ENCODE measurements around the gene RARG. TPM values are rescaled to one million over a fixed set of nuclear protein-coding genes. Genes with fewer than 3 reads are reported as not detected.

Gene RARG
- total RNA-seq, 1 donor from 2014 or later: 10.1 TPM

DNA sequence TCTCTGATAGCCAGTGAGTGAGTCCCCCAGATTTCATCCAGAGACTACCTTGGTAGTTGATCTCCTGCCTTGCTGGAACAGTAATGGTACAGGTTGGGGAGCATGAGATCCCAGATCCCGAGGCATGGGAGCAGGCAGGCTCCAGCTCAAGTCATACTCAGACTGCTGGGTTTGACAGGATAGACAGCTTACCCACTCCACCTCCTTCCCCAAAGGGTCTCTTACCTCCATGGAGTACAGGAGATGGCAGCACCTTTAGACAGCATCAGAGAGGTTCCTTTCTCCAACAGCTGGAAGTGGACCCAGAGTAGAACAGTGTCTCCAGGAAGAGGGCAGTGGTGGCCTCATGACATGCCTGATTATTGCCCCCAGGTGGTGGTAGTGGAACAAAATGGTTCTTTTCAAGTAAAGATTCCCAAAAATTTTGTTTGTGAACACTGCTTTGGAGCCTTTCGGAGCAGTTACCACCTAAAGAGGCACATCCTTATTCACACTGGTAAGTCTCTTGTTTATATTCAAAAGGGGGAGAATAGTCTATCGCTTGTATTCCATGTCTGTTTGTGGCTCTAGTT lies 46.3 kb downstream of the RARG start:
- H2AFZ ChIP-seq (ENCODE audit: low read depth, low read length): no peak overlapping the region
- Mint-ChIP-seq H3K4me3 (ENCODE audit: unreplicated experiment) (no peak overlapping the region), H3K27me3 (ENCODE audit: low read depth, unreplicated experiment) (no peaks in the 10 kb centered on the region), H3K9me3 (ENCODE audit: unreplicated experiment) (no peaks in the 10 kb centered on the region), H3K36me3 (ENCODE audit: low read depth, unreplicated experiment) (peaks cover 39% of the 10 kb centered on the region), H3K4me1 (ENCODE audit: low read depth, unreplicated experiment) (peaks cover 18% of the 10 kb centered on the region), H3K27ac (ENCODE audit: unreplicated experiment) (peak overlapping the region; percentile 5)
- H3K4me3 ChIP-seq (ENCODE audit: insufficient read depth, low read depth, low read length): no peak overlapping the region
- TF ChIP-seq EZH2 (IDR thresholded peaks at IDR 0.05; ENCODE audit: insufficient read depth, low read length): no peak
- TF ChIP-seq, protein P1, sequence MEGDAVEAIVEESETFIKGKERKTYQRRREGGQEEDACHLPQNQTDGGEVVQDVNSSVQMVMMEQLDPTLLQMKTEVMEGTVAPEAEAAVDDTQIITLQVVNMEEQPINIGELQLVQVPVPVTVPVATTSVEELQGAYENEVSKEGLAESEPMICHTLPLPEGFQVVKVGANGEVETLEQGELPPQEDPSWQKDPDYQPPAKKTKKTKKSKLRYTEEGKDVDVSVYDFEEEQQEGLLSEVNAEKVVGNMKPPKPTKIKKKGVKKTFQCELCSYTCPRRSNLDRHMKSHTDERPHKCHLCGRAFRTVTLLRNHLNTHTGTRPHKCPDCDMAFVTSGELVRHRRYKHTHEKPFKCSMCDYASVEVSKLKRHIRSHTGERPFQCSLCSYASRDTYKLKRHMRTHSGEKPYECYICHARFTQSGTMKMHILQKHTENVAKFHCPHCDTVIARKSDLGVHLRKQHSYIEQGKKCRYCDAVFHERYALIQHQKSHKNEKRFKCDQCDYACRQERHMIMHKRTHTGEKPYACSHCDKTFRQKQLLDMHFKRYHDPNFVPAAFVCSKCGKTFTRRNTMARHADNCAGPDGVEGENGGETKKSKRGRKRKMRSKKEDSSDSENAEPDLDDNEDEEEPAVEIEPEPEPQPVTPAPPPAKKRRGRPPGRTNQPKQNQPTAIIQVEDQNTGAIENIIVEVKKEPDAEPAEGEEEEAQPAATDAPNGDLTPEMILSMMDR (IDR thresholded peaks at IDR 0.05; ENCODE audit: insufficient read depth, low read depth, low read length): no peak
- H3K36me3 ChIP-seq (ENCODE audit: insufficient read depth, low read length): peaks cover 44% of the 10 kb centered on the region
- no peak overlapping the region for H3K4me2 ChIP-seq (ENCODE audit: low read length)
- FAIRE-seq: no peak
- H3K4me1 ChIP-seq (ENCODE audit: insufficient read depth, low read length): peaks cover 23% of the 10 kb centered on the region
- H4K20me1 ChIP-seq (ENCODE audit: insufficient read depth, low read length): peaks cover 45% of the 10 kb centered on the region
- peaks cover 37% of the 10 kb centered on the region for H3K79me2 ChIP-seq (ENCODE audit: insufficient read depth, low read length)
- H3K9me3 ChIP-seq (ENCODE audit: insufficient read depth, low read depth, low read length): no peaks in the 10 kb centered on the region
- H3K27ac ChIP-seq (ENCODE audit: low read depth, low read length): no peak overlapping the region
- no peaks in the 10 kb centered on the region for H3K27me3 ChIP-seq (ENCODE audit: insufficient read depth, low read length)
- DNase-seq (ENCODE audit: low read depth): no peak
- H3K9ac ChIP-seq (ENCODE audit: low read length): no peak overlapping the region

DNA sequence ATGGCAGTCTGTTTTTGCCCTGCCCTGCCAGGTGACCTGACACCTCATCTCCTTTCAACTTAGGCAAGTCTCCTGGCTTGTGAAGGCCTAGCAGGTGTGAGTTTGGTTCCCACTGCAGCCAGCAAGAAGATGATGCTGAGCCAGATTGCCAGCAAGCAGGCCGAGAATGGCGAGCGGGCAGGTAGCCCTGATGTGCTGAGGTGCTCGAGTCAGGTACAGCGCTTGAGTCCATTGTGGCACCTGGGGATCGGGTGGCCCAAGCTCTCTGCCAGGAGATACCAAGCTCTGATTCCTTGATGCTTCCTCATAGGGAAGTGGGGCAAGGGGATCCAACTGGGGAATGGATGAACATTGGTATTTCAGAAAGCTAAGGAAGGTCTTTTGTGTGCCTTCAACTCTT lies 47.2 kb downstream of the RARG start:
- FAIRE-seq (no peak), DNase-seq (ENCODE audit: low read depth) (no peak)
- no peak overlapping the region for H3K9ac ChIP-seq (ENCODE audit: low read length)
- H3K79me2 ChIP-seq (ENCODE audit: insufficient read depth, low read length): peaks cover 37% of the 10 kb centered on the region
- Mint-ChIP-seq H3K4me1 (ENCODE audit: low read depth, unreplicated experiment) (peaks cover 17% of the 10 kb centered on the region), H3K9me3 (ENCODE audit: unreplicated experiment) (no peaks in the 10 kb centered on the region), H3K4me3 (ENCODE audit: unreplicated experiment) (no peak overlapping the region), H3K27ac (ENCODE audit: unreplicated experiment) (no peak overlapping the region), H3K27me3 (ENCODE audit: low read depth, unreplicated experiment) (no peaks in the 10 kb centered on the region), H3K36me3 (ENCODE audit: low read depth, unreplicated experiment) (peaks cover 39% of the 10 kb centered on the region)
- H3K36me3 ChIP-seq (ENCODE audit: insufficient read depth, low read length): peaks cover 44% of the 10 kb centered on the region
- H3K4me3 ChIP-seq (ENCODE audit: insufficient read depth, low read depth, low read length): no peak overlapping the region
- H3K4me2 ChIP-seq (ENCODE audit: low read length): no peak overlapping the region
- no peak overlapping the region for H2AFZ ChIP-seq (ENCODE audit: low read depth, low read length)
- H3K9me3 ChIP-seq (ENCODE audit: insufficient read depth, low read depth, low read length): no peaks in the 10 kb centered on the region
- H3K4me1 ChIP-seq (ENCODE audit: insufficient read depth, low read length): peaks cover 26% of the 10 kb centered on the region
- no peaks in the 10 kb centered on the region for H3K27me3 ChIP-seq (ENCODE audit: insufficient read depth, low read length)
- TF ChIP-seq, protein P1 (IDR thresholded peaks at IDR 0.05; ENCODE audit: insufficient read depth, low read depth, low read length): no peak
- no peak for TF ChIP-seq EZH2 (IDR thresholded peaks at IDR 0.05; ENCODE audit: insufficient read depth, low read length)
- H4K20me1 ChIP-seq (ENCODE audit: insufficient read depth, low read length): peaks cover 45% of the 10 kb centered on the region
- H3K27ac ChIP-seq (ENCODE audit: low read depth, low read length): no peak overlapping the region

DNA sequence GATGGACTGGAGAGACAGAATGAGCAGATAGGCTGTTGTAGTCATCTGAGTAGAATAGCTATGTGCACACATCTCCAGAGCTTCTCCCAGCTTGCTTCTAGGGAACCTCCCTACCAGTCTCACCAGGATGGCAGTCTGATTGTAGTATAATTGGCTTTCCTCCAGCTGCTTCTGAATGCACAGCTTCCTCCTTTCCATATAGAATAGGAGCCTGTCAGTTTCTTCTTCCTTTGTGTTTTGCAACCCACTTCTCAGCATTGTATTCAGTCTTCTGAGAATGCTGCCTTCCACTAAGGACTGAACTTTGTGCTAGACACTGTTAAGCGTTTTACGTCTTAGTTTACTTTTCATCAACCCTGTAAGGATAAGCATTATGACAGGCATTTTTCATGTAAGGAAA lies 49.1 kb downstream of the RARG start:
- H3K27ac Mint-ChIP-seq (ENCODE audit: unreplicated experiment): no peak overlapping the region
- no peak for FAIRE-seq
- peaks cover 18% of the 10 kb centered on the region for H3K4me1 Mint-ChIP-seq (ENCODE audit: low read depth, unreplicated experiment)
- Histone ChIP-seq H3K27ac (ENCODE audit: low read depth, low read length) (no peak overlapping the region), H3K36me3 (ENCODE audit: insufficient read depth, low read length) (peaks cover 41% of the 10 kb centered on the region), H3K9ac (ENCODE audit: low read length) (no peak overlapping the region), H3K4me1 (ENCODE audit: insufficient read depth, low read length) (peaks cover 30% of the 10 kb centered on the region), H4K20me1 (ENCODE audit: insufficient read depth, low read length) (peaks cover 45% of the 10 kb centered on the region), H3K4me2 (ENCODE audit: low read length) (peak overlapping the region; percentile 96), H3K9me3 (ENCODE audit: insufficient read depth, low read depth, low read length) (no peaks in the 10 kb centered on the region), H2AFZ (ENCODE audit: low read depth, low read length) (no peak overlapping the region), H3K79me2 (ENCODE audit: insufficient read depth, low read length) (peaks cover 40% of the 10 kb centered on the region), H3K4me3 (ENCODE audit: insufficient read depth, low read depth, low read length) (no peak overlapping the region), H3K27me3 (ENCODE audit: insufficient read depth, low read length) (no peaks in the 10 kb centered on the region)
- H3K4me3 Mint-ChIP-seq (ENCODE audit: unreplicated experiment): peak overlapping the region; percentile 95
- no peaks in the 10 kb centered on the region for H3K27me3 Mint-ChIP-seq (ENCODE audit: low read depth, unreplicated experiment)
- TF ChIP-seq, protein P1 (IDR thresholded peaks at IDR 0.05; ENCODE audit: insufficient read depth, low read depth, low read length): no peak
- TF ChIP-seq EZH2 (IDR thresholded peaks at IDR 0.05; ENCODE audit: insufficient read depth, low read length): no peak
- peaks cover 39% of the 10 kb centered on the region for H3K36me3 Mint-ChIP-seq (ENCODE audit: low read depth, unreplicated experiment)
- DNase-seq (ENCODE audit: low read depth): no peak
- no peaks in the 10 kb centered on the region for H3K9me3 Mint-ChIP-seq (ENCODE audit: unreplicated experiment)

Measured in astrocyte (in vitro differentiated cells and primary cell).